Loucy (cell line): ENCODE measurements around the gene KCNN3.
"Not testable (repeated sequence)": the region's sequence is repeated elsewhere in the genome, so short reads cannot be mapped to it uniquely, and the experiment has no call there.

Experiments
- H2AFZ ChIP-seq: fragments of 200-600 bp; sonication (generic); 2 replicates; pipeline ENCODE4 v1.6.0; 2016; ENCODE audit warnings: antibody characterized with exemption, mild to moderate bottlenecking, low read length, moderate library complexity
- H3F3A ChIP-seq: fragments of 200-600 bp; 2 replicates; pipeline ENCODE4 v1.6.0; 2016; ENCODE audit warnings: antibody characterized with exemption, low read depth, mild to moderate bottlenecking
- H3K27me3 ChIP-seq: fragments of 200-600 bp; sonication (generic); 2 replicates; pipeline ENCODE4 v1.6.1; 2014; ENCODE audit warnings: low read length, mild to moderate bottlenecking; ENCODE audit not compliant: insufficient read depth, poor library complexity, severe bottlenecking
- H3K36me3 ChIP-seq: fragments of 200-600 bp; sonication (generic); 2 replicates; pipeline ENCODE4 v1.6.1; 2016; ENCODE audit warnings: low read length; ENCODE audit not compliant: insufficient read depth
- H3K4me1 ChIP-seq: fragments of 200-600 bp; sonication (generic); 2 replicates; pipeline ENCODE4 v1.5.1; 2014; ENCODE audit warnings: low read length, mild to moderate bottlenecking; ENCODE audit not compliant: insufficient read depth, poor library complexity, severe bottlenecking
- H3K4me2 ChIP-seq: fragments of 200-600 bp; sonication (generic); 2 replicates; pipeline ENCODE4 v1.6.0; 2014; ENCODE audit warnings: antibody characterized with exemption, low read length, low read depth, mild to moderate bottlenecking; ENCODE audit not compliant: poor library complexity, severe bottlenecking
- H3K4me3 ChIP-seq: fragments of 200-600 bp; sonication (generic); 2 replicates; pipeline ENCODE4 v1.5.1; 2014; ENCODE audit warnings: low read length, mild to moderate bottlenecking, mixed read lengths; ENCODE audit not compliant: poor library complexity, severe bottlenecking
- H3K79me2 ChIP-seq: fragments of 200-600 bp; sonication (generic); 2 replicates; pipeline ENCODE4 v1.6.1; 2014; ENCODE audit warnings: low read length; ENCODE audit not compliant: insufficient read depth
- H3K9ac ChIP-seq: fragments of 200-600 bp; sonication (generic); 2 replicates; pipeline ENCODE4 v1.6.0; 2014; ENCODE audit warnings: mild to moderate bottlenecking, low read depth, low read length, moderate library complexity; ENCODE audit not compliant: poor library complexity, severe bottlenecking
- H3K9me2 ChIP-seq: fragments of 200-600 bp; sonication (generic); replicated peaks from 2 replicates; pipeline ENCODE4 v1.6.1; 2016; ENCODE audit warnings: low read depth, low read length, mixed read lengths
- H3K9me3 ChIP-seq: fragments of 200-600 bp; sonication (generic); 2 replicates; pipeline ENCODE4 v1.6.1; 2014; ENCODE audit warnings: mild to moderate bottlenecking, antibody characterized with exemption, low read length, low read depth; ENCODE audit not compliant: insufficient read depth
- H4K20me1 ChIP-seq: fragments of 200-600 bp; sonication (generic); 2 replicates; pipeline ENCODE4 v1.6.0; 2014; ENCODE audit warnings: antibody characterized with exemption, low read length, mild to moderate bottlenecking; ENCODE audit not compliant: insufficient read depth, poor library complexity, severe bottlenecking
- CTCF ChIP-seq: fragments of 200-600 bp; sonication (generic); conservative IDR thresholded peaks from 2 replicates; pipeline ENCODE4 v1.5.1; 2014; ENCODE audit warnings: mild to moderate bottlenecking, antibody characterized with exemption, low read length
- EZH2phosphoT487 ChIP-seq: fragments of 200-600 bp; IDR thresholded peaks from 2 replicates; pipeline ENCODE4 v1.6.1; 2018; ENCODE audit warnings: antibody characterized with exemption, mild to moderate bottlenecking, moderate library complexity, borderline replicate concordance

Gene KCNN3

GRCh38 chr1:154911691-154912550 is 41.8 kb upstream of the KCNN3 start:
- no peak for TF ChIP-seq CTCF
- H3K27me3 ChIP-seq, result no peaks in the 10 kb centered on the region

GRCh38 chr1:154910851-154911250 is 40.8 kb upstream of the KCNN3 start:
- Histone ChIP-seq H3K9me3 (no peaks in the 10 kb centered on the region), H2AFZ (no peak overlapping the region), H3K36me3 (no peaks in the 10 kb centered on the region), H3K4me2 (no peak overlapping the region), H3K4me1 (no peaks in the 10 kb centered on the region), H3K9me2 (no peaks in the 10 kb centered on the region), H3K79me2 (no peaks in the 10 kb centered on the region), H3K27me3 (no peaks in the 10 kb centered on the region), H4K20me1 (no peaks in the 10 kb centered on the region), H3K9ac (no peak overlapping the region), H3K4me3 (no peak overlapping the region), H3F3A (no peaks in the 10 kb centered on the region)
- TF ChIP-seq CTCF (no peak), EZH2phosphoT487 (no peak)

More at GRCh38 chr1:154911691-154912550, 41.8 kb upstream of the KCNN3 start:
- Histone ChIP-seq H2AFZ (no peak overlapping the region), H3K4me1 (no peaks in the 10 kb centered on the region), H3K9me3 (no peaks in the 10 kb centered on the region), H3K9ac (no peak overlapping the region), H4K20me1 (no peaks in the 10 kb centered on the region), H3K79me2 (no peaks in the 10 kb centered on the region), H3F3A (no peaks in the 10 kb centered on the region), H3K4me3 (no peak overlapping the region), H3K9me2 (no peaks in the 10 kb centered on the region), H3K36me3 (no peaks in the 10 kb centered on the region), H3K4me2 (no peak overlapping the region)

GRCh38 chr1:154908937-154909336 is 38.9 kb upstream of the KCNN3 start:
- Histone ChIP-seq H3K79me2 (no peaks in the 10 kb centered on the region), H3K36me3 (no peaks in the 10 kb centered on the region), H3F3A (no peaks in the 10 kb centered on the region), H3K4me1 (no peaks in the 10 kb centered on the region), H3K27me3 (no peaks in the 10 kb centered on the region), H3K9ac (no peak overlapping the region), H4K20me1 (no peaks in the 10 kb centered on the region), H3K4me3 (no peak overlapping the region), H3K4me2 (no peak overlapping the region), H3K9me3 (no peaks in the 10 kb centered on the region), H2AFZ (no peak overlapping the region), H3K9me2 (no peaks in the 10 kb centered on the region)
- TF ChIP-seq EZH2phosphoT487 (no peak), CTCF (no peak)

- not testable (repeated sequence) for H2AFZ ChIP-seq, H3K9me2 ChIP-seq, H3K27me3 ChIP-seq, H3K4me1 ChIP-seq, H3K4me2 ChIP-seq, H3K79me2 ChIP-seq, H3K36me3 ChIP-seq, H3F3A ChIP-seq, H4K20me1 ChIP-seq, H3K9ac ChIP-seq, H3K9me3 ChIP-seq, H3K4me3 ChIP-seq
Observed at GRCh38 chr1:154908129-154908528, 38.0 kb upstream of the KCNN3 start.
